ENCODE measurements around the gene ZNF496.
"Not testable (repeated sequence)": the region's sequence is repeated elsewhere in the genome, so short reads cannot be mapped to it uniquely, and the experiment has no call there.

The ZNF496 gene

DNA sequence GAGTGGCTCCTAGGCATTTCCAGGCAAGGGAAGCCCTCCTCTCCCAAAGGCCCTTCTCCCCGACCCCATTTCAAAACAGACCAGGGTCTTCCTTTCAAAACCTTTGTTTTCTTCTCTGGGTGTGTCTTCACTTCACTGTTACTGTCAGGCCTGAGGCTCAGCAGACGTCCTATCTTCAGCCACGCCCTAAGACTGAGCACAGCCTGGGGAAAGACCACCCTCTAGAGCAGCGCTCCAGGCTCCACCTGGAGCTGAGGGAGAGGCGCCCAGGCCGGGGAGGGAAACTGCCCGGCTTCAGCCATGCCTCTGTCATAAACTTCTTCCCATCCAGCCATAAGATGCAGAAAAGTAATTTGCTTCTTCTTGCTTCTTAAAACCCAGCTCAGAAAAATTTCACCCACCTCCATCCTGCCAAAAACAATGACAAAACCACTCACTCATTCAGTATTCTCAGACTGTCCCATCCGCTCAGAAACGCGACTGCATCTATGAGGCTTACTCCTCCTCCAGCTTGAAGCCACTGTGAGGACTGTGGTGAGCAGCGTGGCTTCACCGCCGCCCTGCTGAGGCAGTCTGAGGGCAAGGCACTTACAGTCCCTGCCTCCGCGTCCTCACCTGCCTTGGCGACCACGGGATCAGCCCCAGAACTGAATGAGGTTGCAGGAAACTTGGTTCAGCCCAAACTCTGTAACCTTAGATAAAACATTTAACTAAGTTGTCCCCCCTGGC is 39.7 kb downstream of the ZNF496 start:
- no peak for DNase-seq

DNA sequence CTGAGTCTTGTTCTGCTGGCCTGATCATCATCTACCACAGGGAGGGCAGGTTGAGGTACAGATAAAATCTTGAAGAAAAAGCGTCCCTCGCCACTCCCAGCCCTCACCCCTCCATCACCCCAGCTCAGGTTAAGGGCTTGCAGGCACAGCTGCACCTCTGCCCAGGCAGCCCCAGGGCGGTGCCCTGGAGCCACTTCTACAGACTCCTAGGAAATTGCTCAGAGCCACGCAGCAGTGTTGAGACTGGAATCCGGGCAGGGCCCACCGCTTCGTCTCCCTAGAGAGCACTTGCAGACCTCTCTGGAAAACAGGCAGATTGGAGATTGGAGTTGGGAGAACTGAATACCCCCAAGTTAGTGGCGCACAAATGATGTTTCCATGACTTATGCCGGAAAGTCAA is 40.5 kb downstream of the ZNF496 start:
- no peak for DNase-seq

DNA sequence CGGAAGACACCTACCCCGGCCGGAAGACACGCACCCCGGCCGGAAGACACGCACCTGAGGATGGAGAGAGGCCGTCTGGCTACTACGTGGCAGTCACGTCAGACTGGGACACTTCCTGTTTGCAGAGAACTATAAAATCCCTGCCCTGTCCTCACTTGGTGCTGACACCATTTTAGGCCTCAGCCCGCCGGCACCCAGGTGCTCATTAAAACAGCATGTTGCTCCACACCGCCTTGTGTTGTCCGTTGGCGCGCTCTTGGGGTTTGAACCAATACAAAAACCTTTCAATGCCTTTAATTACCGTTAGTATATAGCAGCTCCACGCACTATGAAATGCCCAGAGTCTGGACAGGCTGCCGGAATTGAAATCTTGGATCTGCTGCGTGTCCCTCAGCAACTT is 41.1 kb downstream of the ZNF496 start:
- DNase-seq = no peak

DNA sequence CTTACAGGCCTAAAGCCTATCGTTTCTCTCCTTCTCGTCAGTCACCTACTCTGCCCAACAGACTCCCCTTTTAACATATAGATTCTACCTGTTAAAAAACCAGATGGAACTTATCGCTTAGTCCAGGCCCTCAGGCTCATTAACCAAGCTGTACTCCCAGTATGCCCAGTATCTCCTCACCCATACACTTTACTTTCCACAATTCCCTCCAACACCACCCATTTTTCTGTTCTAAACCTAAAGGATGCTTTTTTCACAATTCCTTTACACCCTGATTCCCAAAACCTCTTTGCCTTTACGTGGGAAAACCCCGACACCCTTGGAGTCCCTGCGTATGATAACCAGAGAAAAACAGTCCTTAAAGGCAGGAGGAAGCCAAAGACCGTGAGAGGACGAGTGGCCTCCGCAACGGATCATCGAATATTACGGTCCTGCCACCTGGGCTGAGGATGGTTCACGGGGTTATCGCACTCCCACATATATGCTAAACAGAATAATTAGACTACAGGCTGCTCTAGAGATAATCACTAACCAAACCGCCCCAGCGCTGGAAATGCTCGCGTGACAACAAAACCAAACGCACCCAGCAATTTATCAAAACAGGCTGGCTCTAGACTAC is 42.3 kb downstream of the ZNF496 start:
- DNase-seq = not testable (repeated sequence)

DNA sequence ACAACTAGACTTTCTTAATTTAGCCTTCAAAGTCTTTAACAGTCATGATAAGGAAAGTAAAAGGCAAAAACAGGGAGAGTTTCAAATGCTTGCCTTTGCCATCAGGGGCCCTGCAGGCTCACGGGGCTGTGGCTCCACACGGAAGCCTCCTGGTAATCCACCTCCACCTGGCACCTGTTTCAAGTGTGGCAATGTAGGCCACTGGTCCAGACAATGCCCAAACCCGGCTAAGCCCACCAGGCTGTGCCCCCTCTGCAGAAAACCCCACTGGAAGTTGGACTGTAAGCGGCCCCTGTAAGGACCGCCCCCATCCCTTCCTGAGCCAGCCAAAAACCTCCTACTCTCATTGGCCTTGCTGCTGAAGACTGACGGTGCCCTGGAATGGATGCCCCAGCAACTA is 43.3 kb downstream of the ZNF496 start:
- no peak for DNase-seq

DNA sequence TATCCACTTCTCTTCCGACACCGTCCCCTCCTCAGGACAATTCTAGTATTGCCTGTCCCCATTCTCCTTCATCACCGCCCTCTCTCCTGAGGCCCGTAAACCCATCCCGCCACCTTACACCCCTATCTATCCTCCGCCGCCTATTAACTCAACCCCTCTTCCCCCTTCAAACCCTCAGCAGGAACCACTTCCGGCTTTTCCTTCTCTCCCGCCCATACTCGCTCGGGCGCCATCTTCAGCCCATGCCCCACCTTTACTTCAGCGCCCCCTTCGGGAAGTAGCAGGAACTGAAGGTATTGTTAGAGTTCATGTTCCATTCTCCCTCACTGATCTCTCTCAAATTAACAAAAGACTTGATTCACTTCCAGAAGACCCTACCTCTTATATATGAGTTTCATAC is 44.2 kb downstream of the ZNF496 start:
- no peak for DNase-seq

DNA sequence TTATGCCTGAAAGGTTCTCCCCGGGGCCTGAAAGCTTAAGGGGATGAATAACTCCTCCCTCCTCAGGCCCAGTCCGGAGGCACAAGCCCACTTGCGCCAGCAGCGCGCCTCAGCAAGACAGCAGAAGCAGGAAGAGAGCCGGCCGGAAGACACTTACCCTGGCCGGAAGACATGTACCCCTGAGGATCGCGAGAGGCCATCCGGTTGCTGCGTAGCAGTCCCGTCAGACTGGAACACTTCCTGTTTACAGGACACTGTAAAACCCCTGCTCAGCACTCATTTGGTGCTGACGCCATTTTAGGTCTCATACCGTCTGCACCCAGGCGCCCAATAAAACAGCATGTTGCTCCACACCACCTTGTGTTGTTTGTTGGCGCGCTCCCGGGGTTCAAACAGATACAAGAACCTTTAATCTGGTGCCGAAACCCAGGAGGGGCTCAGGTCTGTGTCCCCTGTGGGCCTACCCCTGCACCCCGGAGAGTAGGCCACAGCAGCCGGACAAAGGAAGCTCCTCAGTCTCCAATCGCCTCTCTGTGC is 45.5 kb downstream of the ZNF496 start:
- DNase-seq = no peak

DNA sequence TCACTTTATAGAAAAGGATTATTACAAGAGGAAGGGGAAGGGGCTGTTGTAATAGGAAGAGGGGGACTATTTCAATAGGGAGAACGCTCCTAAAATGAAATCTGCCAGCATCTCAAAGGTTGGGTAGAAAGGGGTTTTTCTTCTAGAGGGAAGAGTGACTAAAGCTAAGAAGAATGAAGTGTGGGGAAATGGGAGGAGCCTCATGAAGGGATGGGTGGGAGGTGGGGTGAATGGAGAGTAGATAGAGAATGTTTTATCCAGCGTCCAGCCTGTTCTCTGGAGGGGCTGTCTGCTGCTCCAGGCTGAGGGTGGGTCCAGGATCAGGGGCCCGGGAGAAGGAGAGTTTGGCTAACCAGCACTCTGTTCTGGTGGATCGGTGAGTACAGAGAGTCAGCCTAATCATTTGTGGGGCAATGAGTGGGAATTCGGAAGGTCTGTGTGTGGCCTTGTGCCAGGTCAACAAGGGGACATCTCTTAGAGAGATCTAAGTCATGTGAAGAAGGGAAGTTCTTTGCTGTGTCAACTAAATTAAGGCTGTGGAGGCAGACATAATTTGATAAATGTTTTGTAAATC is 50.6 kb downstream of the ZNF496 start:
- DNase-seq = no peak

DNA sequence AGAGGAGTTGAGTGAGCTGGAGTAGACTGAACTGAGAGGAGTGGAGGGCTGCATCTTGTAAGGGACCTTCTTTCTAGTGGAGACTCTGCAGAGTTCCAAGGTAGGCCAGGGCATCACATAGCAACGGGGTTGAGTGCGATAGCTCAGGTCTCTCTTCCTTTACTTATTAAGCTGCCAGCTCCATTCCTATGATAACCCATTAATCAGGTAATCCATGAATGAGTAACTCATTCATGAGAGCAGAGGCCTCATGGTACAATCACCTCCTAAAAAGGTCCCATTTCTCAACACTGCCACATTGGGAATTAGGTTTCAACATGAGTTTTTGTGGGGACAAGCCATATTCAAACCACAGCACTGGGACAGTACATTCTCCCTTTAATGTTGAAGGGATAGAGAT is 54.5 kb downstream of the ZNF496 start:
- no peak for DNase-seq

DNA sequence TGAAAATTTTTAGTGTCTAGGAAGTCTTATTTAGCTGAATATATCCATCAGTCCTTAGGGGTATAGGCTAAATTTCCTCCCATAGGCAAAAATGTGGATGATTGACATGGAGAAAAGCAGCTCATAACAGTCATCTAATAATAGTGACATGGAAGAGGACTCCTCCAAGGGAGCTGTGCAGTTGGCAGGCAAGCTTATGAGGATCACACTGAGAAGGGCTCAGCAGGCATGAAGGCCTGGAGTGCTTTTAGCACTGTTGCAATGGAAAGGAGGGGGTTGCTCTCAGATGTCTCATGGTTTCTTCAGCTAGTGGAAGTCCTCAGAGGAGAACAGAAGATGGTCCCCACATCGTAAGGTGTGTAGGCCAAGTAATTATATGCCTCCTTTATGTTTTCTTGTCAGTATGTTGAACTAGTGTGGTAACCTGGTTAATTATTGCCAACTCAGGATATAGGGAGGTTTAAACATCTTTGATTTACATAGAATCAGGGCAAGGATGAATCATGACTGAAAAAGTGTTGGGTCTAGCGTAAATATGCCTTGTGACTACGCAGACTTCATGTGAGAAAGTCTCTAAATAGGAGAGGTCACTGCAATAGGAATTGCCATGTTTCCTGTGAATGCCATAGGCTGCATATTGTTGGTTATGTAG is 56.9 kb downstream of the ZNF496 start:
- DNase-seq = no peak

DNA sequence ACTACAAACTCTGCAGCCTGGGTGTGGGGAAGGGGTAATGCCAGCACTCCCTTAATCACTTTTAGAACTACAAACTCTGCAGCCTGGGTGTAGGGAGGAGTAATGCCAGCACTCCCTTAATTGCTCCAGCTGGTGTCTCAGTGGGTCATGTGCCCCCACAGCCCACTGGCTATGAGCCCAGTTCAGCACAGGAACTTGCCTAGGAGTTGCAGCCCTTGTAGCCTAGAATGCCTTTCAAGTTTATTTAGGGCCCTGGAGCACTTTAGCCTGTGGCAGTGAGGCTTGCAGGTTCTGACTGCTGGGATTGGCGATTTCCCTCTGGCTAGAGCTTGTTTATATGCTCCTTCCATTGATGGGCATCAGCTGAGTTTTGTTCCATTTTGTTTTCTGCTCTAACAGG is 58.7 kb downstream of the ZNF496 start:
- DNase-seq = no peak

DNA sequence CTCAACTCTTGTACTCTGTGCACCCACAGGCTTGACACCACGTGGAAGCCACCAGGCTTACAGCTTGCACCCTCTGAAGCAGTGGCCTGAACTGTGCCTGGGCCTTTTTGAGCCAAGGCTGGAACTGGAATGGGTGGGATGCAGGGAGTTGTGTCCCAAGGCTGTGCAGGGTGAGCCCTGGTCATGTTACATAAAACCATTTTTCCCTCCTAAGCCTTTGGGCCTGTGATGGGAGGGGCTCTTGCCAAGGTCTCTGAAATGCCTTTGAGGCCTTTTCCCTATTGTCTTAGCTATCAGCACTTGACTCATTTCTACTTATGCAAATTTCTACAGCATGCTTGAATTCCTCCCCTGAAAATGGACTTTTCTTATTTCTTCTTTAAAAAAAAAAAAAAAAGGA is 61.7 kb downstream of the ZNF496 start:
- DNase-seq = no peak

DNA sequence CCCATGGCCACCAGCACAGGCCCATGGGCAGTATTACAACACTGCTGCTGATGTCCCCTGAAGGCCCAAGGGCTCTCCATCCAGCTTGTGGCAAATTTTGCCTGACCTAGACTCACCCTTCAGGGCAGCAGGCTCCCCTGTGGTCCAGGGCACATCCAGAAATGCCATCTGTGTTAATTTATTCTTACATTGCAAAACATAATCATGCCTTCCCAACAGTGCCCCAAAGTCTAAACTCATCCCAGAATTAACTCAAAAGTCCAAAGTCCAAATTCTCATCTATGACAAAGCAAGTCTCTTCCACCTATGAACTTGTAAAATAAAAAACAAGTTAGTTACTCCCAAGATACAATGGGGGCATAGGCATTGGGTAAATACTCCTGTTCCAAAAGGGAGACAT is 62.5 kb downstream of the ZNF496 start:
- no peak for DNase-seq

DNA sequence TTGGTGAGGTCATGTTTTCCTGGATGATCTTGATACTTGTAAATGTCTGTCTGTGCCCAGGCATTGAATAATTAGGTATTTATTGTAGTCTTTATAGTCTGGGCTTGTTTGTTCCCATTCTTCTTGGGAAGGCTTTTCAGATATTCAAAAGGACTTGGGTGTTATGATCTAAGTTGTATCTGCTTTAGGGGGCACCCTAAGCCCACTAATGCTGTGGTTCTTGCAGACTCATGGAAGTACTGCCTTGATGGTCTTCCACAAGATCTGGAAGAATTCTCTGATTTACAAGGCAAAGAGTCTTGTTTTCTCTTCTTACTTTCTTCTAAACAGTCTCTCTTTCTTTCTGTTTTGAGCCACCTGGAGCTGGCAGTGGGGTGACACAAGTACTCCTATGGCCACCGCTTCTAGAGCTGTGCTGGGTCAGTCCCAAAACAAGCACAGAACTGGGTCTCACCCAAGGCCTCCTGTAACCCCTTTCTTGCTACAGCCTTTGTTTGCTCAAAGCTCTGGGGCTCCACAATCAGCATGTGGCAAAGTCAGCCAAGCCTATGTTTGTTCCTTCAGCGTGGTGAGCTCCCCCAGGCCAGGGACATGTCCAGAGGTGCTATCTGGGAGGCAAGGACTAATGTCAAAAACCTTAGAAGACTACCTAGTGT is 63.1 kb downstream of the ZNF496 start:
- DNase-seq = no peak

DNA sequence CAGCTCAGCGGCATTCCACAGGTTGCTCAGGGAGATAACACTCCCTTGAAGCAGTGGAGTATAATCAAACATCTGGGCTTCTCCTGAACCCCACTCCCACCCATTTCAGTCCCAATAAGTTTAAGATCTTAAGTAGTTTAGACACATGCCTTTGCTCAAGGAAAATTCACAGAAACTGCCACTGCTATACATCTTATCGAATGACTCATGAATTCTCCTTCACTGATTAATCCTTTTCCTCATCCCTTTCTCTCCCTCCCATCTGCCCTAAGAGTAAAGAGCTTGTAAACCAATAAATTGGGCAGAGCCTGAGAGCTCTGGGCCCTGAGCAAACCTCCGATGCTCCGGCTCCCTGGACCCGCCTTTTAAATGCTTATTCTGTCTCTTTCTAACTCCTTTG is 65.6 kb downstream of the ZNF496 start:
- no peak for DNase-seq

DNA sequence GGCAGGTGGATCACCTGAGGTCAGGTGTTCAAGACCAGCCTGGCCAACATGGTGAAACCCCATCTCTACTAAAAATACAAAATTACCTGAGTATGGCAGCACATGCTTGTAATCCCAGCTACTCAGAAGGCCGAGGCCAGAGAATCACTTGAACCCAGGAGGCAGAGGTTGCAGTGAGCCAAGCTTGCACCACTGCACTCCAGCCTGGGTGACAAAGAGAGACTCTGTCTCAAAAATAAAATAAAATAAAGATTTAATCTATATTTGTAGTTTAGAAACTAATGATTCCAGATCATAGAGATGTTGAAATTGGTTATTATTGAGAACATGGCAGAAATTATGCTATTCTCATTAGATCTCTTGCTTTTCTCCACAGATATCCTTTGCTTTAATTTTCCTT is 75.9 kb downstream of the ZNF496 start, which contains the start of gene VN1R5:
TSS of gene VN1R5 (plus strand) at position 301 of the 400 bp plus-strand sequence.
- not testable (repeated sequence) for DNase-seq

DNA sequence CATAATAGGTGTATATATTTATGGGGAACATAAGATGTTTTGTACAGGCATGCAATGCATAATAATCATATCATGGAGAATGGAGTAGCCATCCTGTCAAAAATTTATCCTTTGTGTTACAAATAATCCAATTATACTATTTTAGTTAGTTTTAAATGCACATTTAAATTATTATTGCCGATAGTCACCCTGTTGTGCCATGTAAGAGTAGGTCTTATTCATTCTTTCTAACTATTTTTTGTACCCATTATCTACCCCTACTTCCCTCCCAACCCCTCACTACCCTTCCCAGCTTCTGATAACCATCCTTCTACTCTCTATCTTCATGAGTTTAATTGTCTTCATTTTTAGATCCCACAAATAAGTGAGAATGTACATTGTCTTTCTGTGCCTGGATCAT is 84.1 kb downstream of the ZNF496 start:
- DNase-seq = no peak

Measured in SW 1271 (cell line).